OCI-LY1 (cell line): ENCODE measurements around the gene TECPR2.

ENCODE experiments used
- H2AFZ ChIP-seq: fragments of 200-600 bp; sonication (generic), shearing (Covaris generic); 2 replicates; pipeline ENCODE4 v1.6.0; 2014; ENCODE audit warnings: antibody characterized with exemption, mild to moderate bottlenecking, low read length
- H3F3A ChIP-seq: fragments of 200-600 bp; sonication (generic), shearing (Covaris generic); 2 replicates; pipeline ENCODE4 v1.6.0; 2014; ENCODE audit warnings: mild to moderate bottlenecking, antibody characterized with exemption, low read length, moderate library complexity; ENCODE audit not compliant: insufficient read depth
- H3K27ac ChIP-seq: fragments of 200-600 bp; sonication (generic); 2 replicates; pipeline ENCODE4 v1.5.1; 2014; ENCODE audit warnings: low read length, mixed run types, mild to moderate bottlenecking, low read depth; ENCODE audit not compliant: poor library complexity, severe bottlenecking
- H3K27me3 ChIP-seq: fragments of 200-600 bp; sonication (generic); 2 replicates; pipeline ENCODE4 v1.6.0; 2014; ENCODE audit warnings: antibody characterized with exemption, mild to moderate bottlenecking, low read length, moderate library complexity; ENCODE audit not compliant: insufficient read depth
- H3K36me3 ChIP-seq: fragments of 200-600 bp; sonication (generic); 2 replicates; pipeline ENCODE4 v1.6.1; 2014; ENCODE audit warnings: mild to moderate bottlenecking, antibody characterized with exemption, low read length, moderate library complexity, mixed read lengths; ENCODE audit not compliant: insufficient read depth
- H3K4me1 ChIP-seq: fragments of 200-600 bp; sonication (generic); 2 replicates; pipeline ENCODE4 v1.5.1; 2014; ENCODE audit warnings: mild to moderate bottlenecking, low read length, moderate library complexity; ENCODE audit not compliant: insufficient read depth, severe bottlenecking
- H3K4me2 ChIP-seq: fragments of 200-600 bp; sonication (generic), shearing (Covaris generic); 2 replicates; pipeline ENCODE4 v1.6.1; 2014; ENCODE audit warnings: low read length
- H3K4me3 ChIP-seq: fragments of 200-600 bp; sonication (generic); 2 replicates; pipeline ENCODE4 v1.5.1; 2014; ENCODE audit warnings: low read length, low read depth, mild to moderate bottlenecking, mixed read lengths; ENCODE audit not compliant: poor library complexity, severe bottlenecking
- H3K79me2 ChIP-seq: fragments of 200-600 bp; shearing (Covaris generic); 2 replicates; pipeline ENCODE4 v1.6.1; 2016; ENCODE audit warnings: mixed run types, low read length, mixed read lengths; ENCODE audit not compliant: insufficient read depth
- H3K9ac ChIP-seq: fragments of 200-600 bp; sonication (generic), shearing (Covaris generic); 2 replicates; pipeline ENCODE4 v1.6.1; 2014; ENCODE audit warnings: mild to moderate bottlenecking, low read length, mixed read lengths
- H3K9me2 ChIP-seq: fragments of 200-600 bp; sonication (generic), shearing (Covaris generic); 2 replicates; pipeline ENCODE4 v1.6.1; 2014; ENCODE audit warnings: low read depth, mild to moderate bottlenecking, low read length, mixed read lengths
- H3K9me3 ChIP-seq: fragments of 200-600 bp; shearing (Covaris generic); 2 replicates; pipeline ENCODE4 v1.6.1; 2014; ENCODE audit warnings: low read length, mixed read lengths
- H4K20me1 ChIP-seq: fragments of 200-600 bp; sonication (generic), shearing (Covaris generic); 2 replicates; pipeline ENCODE4 v1.6.0; 2016; ENCODE audit warnings: mild to moderate bottlenecking, low read length; ENCODE audit not compliant: insufficient read depth
- CTCF ChIP-seq: fragments of 200-600 bp; sonication (generic), shearing (Covaris generic); IDR thresholded peaks from 2 replicates; pipeline ENCODE4 v1.5.1; 2017; ENCODE audit warnings: mild to moderate bottlenecking, antibody characterized with exemption, low read length, moderate library complexity, mixed read lengths
- EZH2 ChIP-seq: fragments of 200-600 bp; sonication (generic), shearing (Covaris generic); IDR thresholded peaks from 2 replicates; pipeline ENCODE4 v1.8.0; 2017; ENCODE audit warnings: borderline replicate concordance, mixed run types, mild to moderate bottlenecking, antibody characterized with exemption, low read length, moderate library complexity, mixed read lengths

TECPR2 gene

DNA sequence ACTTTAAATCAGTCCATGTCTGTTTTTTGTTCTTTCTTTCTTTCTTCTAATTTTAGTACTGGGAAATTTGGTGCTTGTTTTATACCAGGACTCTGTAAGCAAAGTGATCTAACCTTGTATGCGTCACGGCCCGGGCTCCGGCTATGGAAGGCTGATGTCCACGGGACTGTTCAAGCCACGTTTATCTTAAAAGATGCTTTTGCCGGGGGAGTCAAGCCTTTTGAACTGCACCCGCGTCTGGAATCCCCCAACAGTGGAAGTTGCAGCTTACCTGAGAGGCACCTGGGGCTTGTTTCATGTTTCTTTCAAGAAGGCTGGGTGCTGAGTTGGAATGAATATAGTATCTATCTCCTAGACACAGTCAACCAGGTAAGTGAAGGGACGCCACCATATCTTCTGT, 62.2 kb downstream of the TECPR2 start:
- Histone ChIP-seq H4K20me1 (no peaks in the 10 kb centered on the region), H3K4me1 (no peaks in the 10 kb centered on the region), H3K9ac (no peak overlapping the region), H3K27ac (no peak overlapping the region), H3K4me2 (no peak overlapping the region), H2AFZ (no peak overlapping the region), H3F3A (no peaks in the 10 kb centered on the region), H3K9me3 (no peaks in the 10 kb centered on the region), H3K36me3 (0 out of 2 replicates have a peak, but pooled peaks cover 3% of the 10 kb centered on the region), H3K9me2 (no peaks in the 10 kb centered on the region), H3K79me2 (no peaks in the 10 kb centered on the region), H3K27me3 (no peaks in the 10 kb centered on the region), H3K4me3 (no peak overlapping the region)
- TF ChIP-seq EZH2 (no peak), CTCF (no peak)

DNA sequence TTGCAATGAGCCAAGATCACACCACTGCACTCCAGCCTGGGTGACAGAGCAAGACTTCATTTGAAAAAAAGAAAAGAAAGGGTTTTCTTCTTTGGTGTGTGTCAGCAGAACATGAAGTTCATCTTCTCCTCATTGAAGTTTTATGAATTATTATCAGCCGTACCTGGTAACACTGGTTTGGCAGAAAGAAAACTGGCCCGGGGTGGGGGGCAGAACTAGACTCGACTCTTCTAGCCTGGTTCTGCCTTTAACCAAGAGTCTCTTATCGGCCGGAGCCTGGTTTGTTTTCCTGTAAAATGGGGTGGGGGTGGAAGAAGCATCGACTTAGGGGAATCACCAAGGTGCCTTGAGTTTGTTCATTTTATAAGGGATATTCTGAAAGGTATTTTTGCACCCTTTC, 64.1 kb downstream of the TECPR2 start:
- Histone ChIP-seq H3K27me3 (no peaks in the 10 kb centered on the region), H3F3A (no peaks in the 10 kb centered on the region), H4K20me1 (no peaks in the 10 kb centered on the region), H3K79me2 (no peaks in the 10 kb centered on the region), H3K9ac (no peak overlapping the region), H3K9me2 (no peaks in the 10 kb centered on the region), H3K4me2 (no peak overlapping the region), H3K4me1 (no peaks in the 10 kb centered on the region), H3K9me3 (no peaks in the 10 kb centered on the region), H3K36me3 (0 out of 2 replicates have a peak, but pooled peaks cover 3% of the 10 kb centered on the region), H2AFZ (no peak overlapping the region), H3K4me3 (no peak overlapping the region), H3K27ac (no peak overlapping the region)
- no peak for TF ChIP-seq EZH2
- TF ChIP-seq CTCF = no peak

- H3K27me3 ChIP-seq = no peaks in the 10 kb centered on the region
- H3K9me2 ChIP-seq = no peaks in the 10 kb centered on the region
- no peaks in the 10 kb centered on the region for H4K20me1 ChIP-seq
- no peak overlapping the region for H3K9ac ChIP-seq
- no peaks in the 10 kb centered on the region for H3K79me2 ChIP-seq
- H3K9me3 ChIP-seq = no peaks in the 10 kb centered on the region
- H3K36me3 ChIP-seq = 0 out of 2 replicates have a peak, but pooled peaks cover 3% of the 10 kb centered on the region
- no peak overlapping the region for H3K4me3 ChIP-seq
- H3K4me1 ChIP-seq = no peaks in the 10 kb centered on the region
- no peak overlapping the region for H2AFZ ChIP-seq
- H3K27ac ChIP-seq = no peak overlapping the region
- no peak overlapping the region for H3K4me2 ChIP-seq
- TF ChIP-seq CTCF = no peak
- TF ChIP-seq EZH2 = no peak
- no peaks in the 10 kb centered on the region for H3F3A ChIP-seq
Observed at GRCh38 chr14:102427642-102428041, 64.9 kb downstream of the TECPR2 start.
